HFFc6 (cell line): ENCODE results near the gene TBL3. TPM values are rescaled to one million over a fixed set of nuclear protein-coding genes. Genes with fewer than 3 reads are reported as not detected.

ENCODE experiments used
- DNase-seq: peaks from one replicate; pipeline ENCODE4 v3.0.0-alpha.2; 2018
- H3K27ac Mint-ChIP-seq: 2 replicates; pipeline ENCODE4 v1.8.0; 2020; ENCODE audit warnings: mild to moderate bottlenecking, mixed read lengths
- H3K27me3 Mint-ChIP-seq: 2 replicates; pipeline ENCODE4 v1.8.0; 2021; ENCODE audit warnings: mild to moderate bottlenecking, moderate library complexity, mixed read lengths; ENCODE audit not compliant: insufficient read depth
- H3K36me3 Mint-ChIP-seq: 2 replicates; pipeline ENCODE4 v1.8.0; 2021; ENCODE audit warnings: low read depth, mixed read lengths
- H3K4me1 Mint-ChIP-seq: 2 replicates; pipeline ENCODE4 v1.8.0; 2020; ENCODE audit warnings: low read depth, mixed read lengths
- H3K4me3 Mint-ChIP-seq: 2 replicates; pipeline ENCODE4 v1.8.0; 2020; ENCODE audit warnings: mild to moderate bottlenecking, moderate library complexity, mixed read lengths
- H3K9me3 Mint-ChIP-seq: 2 replicates; pipeline ENCODE4 v1.8.0; 2020; ENCODE audit warnings: mild to moderate bottlenecking, mixed read lengths
- total RNA-seq, 6 experiments: library from RNA; stranded (reverse); fragmentation: NEBNext Ultra II Directional; extraction: Animal tissue kit (Norgen Biotek cat#: 25700); gene quantifications; 2 replicates in 1 of 6; 3 replicates in 5 of 6; pipeline ENCODE4 v1.2.3, GENCODE V29; 2021
- TF ChIP-seq, protein P1 (sequence below): fragments of 200-600 bp; sonication (generic); IDR thresholded peaks from 2 replicates; pipeline ENCODE4 v1.5.0; 2021; ENCODE audit warnings: antibody characterized with exemption, mild to moderate bottlenecking

Gene TBL3
- total RNA-seq, 6 experiments from 2014 or later: 42.4 to 47.3 (median 44.1) TPM

DNA sequence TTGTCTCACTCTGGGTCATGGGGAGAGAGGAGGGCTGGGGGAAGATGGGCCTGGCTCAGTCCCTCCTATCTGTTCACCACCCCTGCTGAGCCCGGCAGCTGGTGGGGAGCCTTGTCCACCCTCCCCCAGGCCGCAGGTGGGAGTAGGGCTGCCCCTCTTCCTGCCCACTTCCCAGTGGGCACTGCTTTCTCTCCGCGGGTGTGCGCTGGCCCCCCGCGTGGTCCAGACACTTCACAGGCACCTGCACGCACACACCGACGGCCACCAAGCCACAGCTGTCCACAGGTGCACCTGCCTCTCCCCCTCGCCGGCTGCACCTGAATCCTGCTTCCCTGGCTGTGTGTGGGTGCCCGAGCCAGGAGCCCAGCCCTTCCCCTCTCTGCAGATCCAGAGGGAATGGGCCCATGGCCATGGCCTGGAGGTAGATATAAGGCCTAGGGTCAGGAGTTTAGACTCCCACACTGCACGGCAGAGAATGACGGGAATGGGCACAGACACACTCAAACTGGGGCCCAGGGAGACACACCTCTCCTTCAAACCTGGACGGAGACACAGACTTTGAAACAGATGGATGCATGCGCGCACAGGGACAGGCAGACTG, 56.9 kb downstream of the TBL3 start:
- Mint-ChIP-seq H3K27ac (no peak overlapping the region), H3K4me1 (peaks cover 29% of the 10 kb centered on the region), H3K36me3 (no peaks in the 10 kb centered on the region), H3K27me3 (peaks cover 1% of the 10 kb centered on the region), H3K4me3 (peak overlapping the region; percentile 93; the same call in 1 of the 2 replicates), H3K9me3 (no peaks in the 10 kb centered on the region)
- TF ChIP-seq, protein P1, sequence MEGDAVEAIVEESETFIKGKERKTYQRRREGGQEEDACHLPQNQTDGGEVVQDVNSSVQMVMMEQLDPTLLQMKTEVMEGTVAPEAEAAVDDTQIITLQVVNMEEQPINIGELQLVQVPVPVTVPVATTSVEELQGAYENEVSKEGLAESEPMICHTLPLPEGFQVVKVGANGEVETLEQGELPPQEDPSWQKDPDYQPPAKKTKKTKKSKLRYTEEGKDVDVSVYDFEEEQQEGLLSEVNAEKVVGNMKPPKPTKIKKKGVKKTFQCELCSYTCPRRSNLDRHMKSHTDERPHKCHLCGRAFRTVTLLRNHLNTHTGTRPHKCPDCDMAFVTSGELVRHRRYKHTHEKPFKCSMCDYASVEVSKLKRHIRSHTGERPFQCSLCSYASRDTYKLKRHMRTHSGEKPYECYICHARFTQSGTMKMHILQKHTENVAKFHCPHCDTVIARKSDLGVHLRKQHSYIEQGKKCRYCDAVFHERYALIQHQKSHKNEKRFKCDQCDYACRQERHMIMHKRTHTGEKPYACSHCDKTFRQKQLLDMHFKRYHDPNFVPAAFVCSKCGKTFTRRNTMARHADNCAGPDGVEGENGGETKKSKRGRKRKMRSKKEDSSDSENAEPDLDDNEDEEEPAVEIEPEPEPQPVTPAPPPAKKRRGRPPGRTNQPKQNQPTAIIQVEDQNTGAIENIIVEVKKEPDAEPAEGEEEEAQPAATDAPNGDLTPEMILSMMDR: no peak
- no peak for DNase-seq

DNA sequence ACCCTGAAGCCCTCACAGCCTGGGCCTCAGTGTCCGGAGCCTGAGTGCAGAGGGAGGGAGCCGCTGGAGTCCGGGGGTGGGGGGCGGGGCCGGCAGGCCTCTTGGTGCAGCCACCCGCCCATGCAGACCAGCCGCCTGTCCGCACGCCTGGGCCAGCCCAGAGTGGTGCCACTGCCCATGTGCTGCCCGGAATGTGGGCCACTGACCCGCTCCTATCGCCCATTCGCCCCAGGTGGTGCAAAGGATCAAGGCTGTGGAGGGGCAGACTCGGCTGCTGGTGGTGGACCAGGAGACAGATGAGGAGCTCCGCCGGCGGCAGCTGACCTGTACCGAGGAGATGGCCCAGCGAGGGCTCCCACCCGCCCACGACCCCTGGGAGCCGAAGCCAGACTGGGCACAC, 57.5 kb downstream of the TBL3 start:
- Mint-ChIP-seq H3K4me1 (peaks cover 25% of the 10 kb centered on the region), H3K4me3 (no peak overlapping the region)

DNA sequence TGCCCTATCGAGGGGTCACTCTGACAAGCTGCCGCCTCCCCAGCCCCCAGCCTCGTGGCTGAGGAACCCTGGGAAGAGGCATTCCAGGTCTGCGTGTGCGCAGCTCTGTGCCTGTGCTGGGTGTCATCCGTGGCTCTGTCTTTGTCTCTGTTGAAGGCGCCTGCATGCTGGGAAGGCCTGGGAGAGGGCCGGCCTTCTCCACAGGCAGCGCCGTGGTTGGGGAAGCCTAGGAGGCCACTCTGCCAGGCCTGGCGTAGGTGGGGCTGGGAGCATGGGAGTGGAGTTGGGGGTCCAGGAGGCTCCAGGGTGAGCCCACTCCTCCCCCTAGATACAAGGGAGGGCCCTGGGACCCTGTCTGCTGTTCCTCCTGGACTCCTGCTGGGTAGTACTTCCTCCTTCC, 58.2 kb downstream of the TBL3 start:
- Mint-ChIP-seq H3K9me3 (no peaks in the 10 kb centered on the region), H3K27ac (no peak overlapping the region), H3K4me3 (no peak overlapping the region), H3K4me1 (peaks cover 28% of the 10 kb centered on the region), H3K27me3 (peaks cover 1% of the 10 kb centered on the region), H3K36me3 (no peaks in the 10 kb centered on the region)
- DNase-seq: no peak
- TF ChIP-seq, protein P1: no peak; the same call in 1 of the 2 replicates

More for the DNA sequence above, 57.5 kb downstream of the TBL3 start:
- TF ChIP-seq, protein P1: no peak
- Mint-ChIP-seq H3K36me3 (no peaks in the 10 kb centered on the region), H3K27me3 (peaks cover 1% of the 10 kb centered on the region), H3K9me3 (no peaks in the 10 kb centered on the region), H3K27ac (no peak overlapping the region)
- DNase-seq: no peak

DNA sequence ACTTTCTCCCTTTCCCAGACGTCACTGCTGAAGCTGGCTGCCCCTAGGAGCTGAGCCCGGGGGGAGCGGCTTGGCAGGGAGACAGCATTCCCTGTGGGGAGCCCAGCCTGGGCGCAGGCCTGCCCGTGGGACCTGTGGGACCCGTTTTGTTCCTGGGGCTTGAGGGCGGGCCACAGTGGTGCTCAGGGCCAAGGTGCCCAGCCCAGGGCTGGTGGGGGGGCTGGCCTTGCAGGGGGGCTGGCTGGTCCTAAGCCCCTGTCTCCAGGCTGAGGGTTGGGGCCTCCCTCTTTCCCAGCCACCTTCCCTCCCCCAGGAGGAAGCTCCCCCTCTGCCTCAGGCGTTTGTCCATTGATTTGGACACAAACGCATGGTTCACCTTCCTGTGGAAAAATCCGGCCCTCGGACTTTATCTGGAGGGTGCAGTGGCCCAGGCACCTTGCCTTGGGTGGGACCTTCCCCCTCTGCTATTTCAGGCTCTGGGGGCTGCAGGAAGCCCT, 59.3 kb downstream of the TBL3 start:
- H3K27ac Mint-ChIP-seq: no peak overlapping the region
- H3K4me1 Mint-ChIP-seq: peaks cover 29% of the 10 kb centered on the region
- H3K36me3 Mint-ChIP-seq: no peaks in the 10 kb centered on the region
- DNase-seq: no peak
- no peaks in the 10 kb centered on the region for H3K9me3 Mint-ChIP-seq
- no peak overlapping the region for H3K4me3 Mint-ChIP-seq
- TF ChIP-seq, protein P1: no peak
- peaks cover 1% of the 10 kb centered on the region for H3K27me3 Mint-ChIP-seq

Other genes starting within 250 kb of the TBL3 start
- gene NME3, start 200.5 kb upstream of the TBL3 start, total RNA-seq: 10 to 100 TPM; 28.2 to 61.0 (median 31.3) TPM
- 10 to 100 TPM; 11.4 to 16.1 (median 12.3) TPM for gene EME2, start 199.2 kb upstream of the TBL3 start, total RNA-seq
- gene MRPS34, start 198.9 kb upstream of the TBL3 start, total RNA-seq: 100 to 1,000 TPM; 122 to 161 (median 132) TPM
- gene SPSB3, start 189.5 kb upstream of the TBL3 start, total RNA-seq: 10 to 100 TPM; 12.3 to 15.8 (median 13.9) TPM
- 10 to 100 TPM; 41.5 to 53.8 (median 43.5) TPM for gene NUBP2, start 189.1 kb upstream of the TBL3 start, total RNA-seq
- gene IGFALS, start 178.3 kb upstream of the TBL3 start, total RNA-seq: not detected
- gene HAGH, start 145.2 kb upstream of the TBL3 start, total RNA-seq: 10 to 100 TPM; 34.2 to 55.3 (median 38.7) TPM
- gene FAHD1, start 144.8 kb upstream of the TBL3 start, total RNA-seq: 10 to 100 TPM; 29.4 to 40.7 (median 31.2) TPM
- not detected for gene MEIOB, start 99.9 kb upstream of the TBL3 start, total RNA-seq
- gene HS3ST6, start 53.6 kb upstream of the TBL3 start, total RNA-seq: not detected
- 10 to 100 TPM; 21.0 to 27.4 (median 22.7) TPM for gene MSRB1, start 28.9 kb upstream of the TBL3 start, total RNA-seq
- gene RPL3L, start 17.4 kb upstream of the TBL3 start, total RNA-seq: not detected
- gene NDUFB10, start 12.5 kb upstream of the TBL3 start, total RNA-seq: 100 to 1,000 TPM; 146 to 190 (median 173) TPM
- gene RPS2, start 7.2 kb upstream of the TBL3 start, total RNA-seq: 1,000 to 10,000 TPM; 2,281 to 2,831 (median 2,477) TPM
- not detected for gene RNF151, start 5.2 kb upstream of the TBL3 start, total RNA-seq
- gene NOXO1, start 9.4 kb downstream of the TBL3 start, total RNA-seq: under 1 TPM in 3 of 6 experiments, not detected in 3; 0.28 to 0.46 (median 0.45) TPM
- 10 to 100 TPM; 28.8 to 45.5 (median 40.2) TPM for gene GFER, start 12.1 kb downstream of the TBL3 start, total RNA-seq
- 1 to 10 TPM in 5 of 6 experiments, under 1 TPM in 1; 0.96 to 1.4 (median 1.2) TPM for gene SYNGR3, start 17.9 kb downstream of the TBL3 start, total RNA-seq
- 10 to 100 TPM; 37.1 to 48.1 (median 40.7) TPM for gene ZNF598, start 37.8 kb downstream of the TBL3 start, total RNA-seq
- gene NPW, start 47.7 kb downstream of the TBL3 start, total RNA-seq: 1 to 10 TPM in 4 of 6 experiments, under 1 TPM in 2; 0.57 to 2.1 (median 1.4) TPM
- 100 to 1,000 TPM; 140 to 177 (median 152) TPM for gene NHERF2, start 54.8 kb downstream of the TBL3 start, total RNA-seq
- gene NTHL1, start 75.8 kb downstream of the TBL3 start, total RNA-seq: 10 to 100 TPM; 23.7 to 31.5 (median 26.4) TPM
- 10 to 100 TPM; 72.0 to 88.3 (median 83.2) TPM for gene TSC2, start 75.9 kb downstream of the TBL3 start, total RNA-seq
- 100 to 1,000 TPM in 1 of 6 experiments, 10 to 100 TPM in 5; 77.9 to 118 (median 82.5) TPM for gene PKD1, start 163.8 kb downstream of the TBL3 start, total RNA-seq
- gene RAB26, start 176.6 kb downstream of the TBL3 start, total RNA-seq: 1 to 10 TPM in 1 of 6 experiments, under 1 TPM in 5; 0.31 to 1.2 (median 0.65) TPM
- gene TRAF7, start 183.7 kb downstream of the TBL3 start, total RNA-seq: 10 to 100 TPM; 81.4 to 88.3 (median 85.3) TPM
- under 1 TPM; 0.06 to 0.56 (median 0.11) TPM for gene CASKIN1, start 224.6 kb downstream of the TBL3 start, total RNA-seq
- 10 to 100 TPM; 32.7 to 39.4 (median 37.5) TPM for gene MLST8, start 233.4 kb downstream of the TBL3 start, total RNA-seq
- gene BRICD5, start 238.8 kb downstream of the TBL3 start, total RNA-seq: 1 to 10 TPM; 1.1 to 2.6 (median 1.8) TPM
- 10 to 100 TPM; 12.8 to 17.8 (median 15.1) TPM for gene PGP, start 242.8 kb downstream of the TBL3 start, total RNA-seq